Neural progenitor cell (in vitro differentiated cells): ENCODE data around the gene KLHDC7B.

Experiments
- CTCF ChIP-seq: fragments of 200-600 bp; sonication (generic); IDR thresholded peaks from 2 replicates; pipeline ENCODE4 v1.5.1; 2017; ENCODE audit warnings: antibody characterized with exemption, mild to moderate bottlenecking
- EZH2 ChIP-seq: fragments of 200-600 bp; sonication (generic); IDR thresholded peaks from 2 replicates; pipeline ENCODE4 v1.6.1; 2017; ENCODE audit warnings: antibody characterized with exemption, mild to moderate bottlenecking, moderate library complexity

GRCh38 chr22:50525858-50526107, 19.9 kb upstream of the KLHDC7B start:
- TF ChIP-seq CTCF (no peak), EZH2 (no peak)
